ENCODE data around the gene FMNL2. TPM values are rescaled to one million over a fixed set of nuclear protein-coding genes. Genes with fewer than 3 reads are reported as not detected.

The FMNL2 gene
- polyA plus RNA-seq, 1 donor from 2014 or later: 86.5 TPM

DNA sequence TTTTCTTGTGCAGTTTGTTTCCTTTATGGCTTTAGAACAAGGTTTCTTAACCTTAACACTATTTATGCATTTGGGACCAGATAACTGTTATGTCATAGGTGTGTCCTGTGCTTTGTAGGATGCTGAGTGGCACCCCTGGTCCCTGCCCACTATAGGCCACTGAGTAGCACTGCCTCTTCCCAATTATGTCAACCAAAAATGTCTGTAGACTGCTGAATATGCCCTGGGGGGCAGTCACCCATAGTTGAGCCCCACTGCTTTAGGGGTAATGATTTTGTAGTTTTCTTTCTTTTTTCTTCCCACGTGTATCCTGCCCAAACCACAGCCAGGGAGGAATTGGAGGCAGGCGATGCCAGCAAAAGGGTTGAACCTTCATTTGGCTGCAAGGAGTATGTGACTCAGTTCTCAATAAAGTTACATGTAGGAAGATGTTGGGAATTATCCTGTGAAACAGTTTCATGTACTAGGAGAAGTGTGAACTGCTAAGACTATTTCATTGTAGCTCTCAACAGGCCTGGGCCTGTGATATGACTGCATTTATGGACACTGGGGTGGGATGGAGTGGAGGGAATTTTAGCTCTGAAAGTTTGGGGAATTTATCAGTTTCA, 65.7 kb downstream of the FMNL2 start (continued):
- no peak for TF ChIP-seq MXI1 (conservative IDR thresholded peaks at IDR 0.05; ENCODE audit: poor library complexity, severe bottlenecking)
- TF ChIP-seq SMC3 (conservative IDR thresholded peaks at IDR 0.05; ENCODE audit: poor library complexity): no peak
- no peak for TF ChIP-seq EP300 (conservative IDR thresholded peaks at IDR 0.05; ENCODE audit: poor library complexity, severe bottlenecking)

DNA sequence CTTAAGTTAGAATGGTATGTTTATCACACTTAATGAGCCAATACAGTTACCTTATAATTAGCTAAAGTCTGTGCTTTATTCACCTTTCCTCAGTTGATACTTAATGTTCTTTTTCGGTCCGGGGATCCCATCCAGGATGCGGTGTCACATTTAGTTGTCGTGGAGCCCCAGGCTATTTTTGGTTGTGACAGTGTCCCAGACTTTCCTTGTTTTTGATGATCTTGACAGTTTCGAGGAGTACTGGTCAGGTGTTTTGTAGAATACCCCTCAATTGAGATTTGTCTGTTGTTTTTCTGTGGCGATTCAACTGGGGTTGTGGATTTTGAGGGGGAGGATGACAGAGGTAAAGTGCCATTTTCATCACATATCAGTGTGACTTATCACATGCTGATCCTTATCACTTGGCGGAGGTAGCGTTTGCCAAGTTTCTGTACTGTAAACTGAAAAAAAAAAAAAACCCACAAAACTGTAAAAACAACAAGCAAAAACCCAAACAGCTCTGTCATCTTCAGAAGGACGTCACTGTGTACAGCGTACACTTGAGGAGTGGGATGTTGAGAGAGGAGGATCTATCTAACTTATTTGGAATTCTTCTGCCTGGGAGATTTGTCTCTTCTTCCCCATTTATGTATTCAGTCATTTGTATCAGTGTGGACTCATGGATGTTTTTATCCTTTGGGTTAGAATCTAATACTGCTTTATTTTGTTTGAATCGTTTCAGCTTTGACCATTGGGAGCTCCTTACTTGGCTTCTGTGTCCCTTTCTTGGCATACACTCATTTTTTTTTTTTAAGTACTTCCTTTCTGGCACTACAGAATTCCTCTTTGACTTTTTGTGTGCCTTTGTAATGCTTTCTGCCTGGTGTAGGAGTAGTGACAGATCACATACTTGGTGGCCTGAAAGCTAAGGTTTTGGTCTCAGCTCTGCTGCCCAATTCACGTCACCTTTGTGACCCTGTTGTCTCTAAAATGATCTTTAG, 68.1 kb downstream of the FMNL2 start:
- no peak for TF ChIP-seq RAD21 (conservative IDR thresholded peaks at IDR 0.05)
- TF ChIP-seq TAF1 (IDR thresholded peaks at IDR 0.05; ENCODE audit: low read depth): no peak
- H3K36me3 ChIP-seq (ENCODE audit: insufficient read depth, low read length): no peaks in the 10 kb centered on the region
- no peaks in the 10 kb centered on the region for H3K9me2 ChIP-seq (ENCODE audit: insufficient read depth, low read length)
- no peak overlapping the region for H3K9ac ChIP-seq (ENCODE audit: low read length)
- H4K20me1 ChIP-seq (ENCODE audit: insufficient read depth): no peaks in the 10 kb centered on the region
- H3K27ac ChIP-seq (ENCODE audit: low read length): no peak overlapping the region
- no peaks in the 10 kb centered on the region for H3K27me3 ChIP-seq (ENCODE audit: insufficient read depth, low read depth, low read length)
- H3F3A ChIP-seq (ENCODE audit: insufficient read depth, low read length, poor library complexity, severe bottlenecking): no peaks in the 10 kb centered on the region
- no peak overlapping the region for H3K4me3 ChIP-seq (ENCODE audit: low read length)
- no peaks in the 10 kb centered on the region for H3K9me3 ChIP-seq (ENCODE audit: low read length)
- no peak overlapping the region for H2AFZ ChIP-seq (ENCODE audit: low read depth, low read length)
- peaks cover 76% of the 10 kb centered on the region for H3K79me2 ChIP-seq (replicated peaks; ENCODE audit: insufficient read depth, low read length)
- H3K4me2 ChIP-seq (ENCODE audit: low read length): no peak overlapping the region

DNA sequence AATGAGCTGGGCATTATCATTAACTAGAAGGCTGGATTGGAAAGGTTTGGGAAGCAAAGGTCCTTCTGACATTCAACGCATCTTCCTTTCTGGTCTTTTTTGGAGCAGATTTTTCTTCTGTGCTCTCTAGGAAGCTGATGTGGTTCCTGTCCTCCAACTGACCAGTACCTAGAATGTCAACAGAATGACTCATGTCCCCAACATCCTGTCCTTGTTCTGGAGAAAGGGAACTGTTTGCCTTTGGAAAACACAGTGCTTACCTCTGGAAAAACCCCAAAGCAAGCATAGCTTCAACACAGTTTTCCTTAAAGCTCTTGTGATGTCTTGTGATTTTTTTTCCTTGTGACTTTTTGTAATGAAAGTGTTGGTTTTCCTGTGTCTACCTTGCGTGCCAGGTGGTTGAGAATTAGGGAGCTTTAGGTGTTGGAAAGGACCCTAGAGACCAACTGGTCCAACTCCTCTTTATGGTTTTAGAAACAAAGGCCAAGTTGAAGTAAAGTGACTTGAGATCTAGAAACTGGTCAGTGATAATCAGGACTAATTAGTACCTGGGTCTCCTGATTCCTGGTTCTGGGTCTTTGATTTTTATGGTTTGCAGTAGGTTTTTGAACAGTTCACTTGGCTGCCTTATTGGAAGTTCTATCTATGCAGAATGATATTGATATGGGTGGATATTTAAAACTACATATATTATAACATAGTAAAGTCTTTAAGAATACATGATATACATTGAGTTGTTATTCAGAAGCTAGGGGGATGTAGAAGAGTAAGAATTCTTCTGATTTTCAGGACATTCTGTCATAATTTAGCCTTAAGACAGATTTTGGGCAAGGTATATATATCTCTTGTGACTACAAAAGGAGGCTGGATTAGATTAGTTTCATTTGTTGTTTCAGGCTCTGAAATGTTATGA, 70.5 kb downstream of the FMNL2 start:
- no peak overlapping the region for H3K4me3 ChIP-seq (ENCODE audit: low read length)
- H3K36me3 ChIP-seq (ENCODE audit: insufficient read depth, low read length): no peaks in the 10 kb centered on the region
- H3K79me2 ChIP-seq (replicated peaks; ENCODE audit: insufficient read depth, low read length): peaks cover 64% of the 10 kb centered on the region
- no peaks in the 10 kb centered on the region for H3K9me3 ChIP-seq (ENCODE audit: low read length)
- H3K27me3 ChIP-seq (ENCODE audit: insufficient read depth, low read depth, low read length): no peaks in the 10 kb centered on the region
- no peaks in the 10 kb centered on the region for H3F3A ChIP-seq (ENCODE audit: insufficient read depth, low read length, poor library complexity, severe bottlenecking)
- H3K9ac ChIP-seq (ENCODE audit: low read length): no peak overlapping the region
- no peak overlapping the region for H2AFZ ChIP-seq (ENCODE audit: low read depth, low read length)
- no peak overlapping the region for H3K27ac ChIP-seq (ENCODE audit: low read length)
- TF ChIP-seq POLR2AphosphoS5 (IDR thresholded peaks at IDR 0.05) (no peak), SMC3 (conservative IDR thresholded peaks at IDR 0.05; ENCODE audit: poor library complexity) (no peak)
- H3K4me2 ChIP-seq (ENCODE audit: low read length): no peak overlapping the region
- H4K20me1 ChIP-seq (ENCODE audit: insufficient read depth): no peaks in the 10 kb centered on the region
- no peaks in the 10 kb centered on the region for H3K9me2 ChIP-seq (ENCODE audit: insufficient read depth, low read length)

DNA sequence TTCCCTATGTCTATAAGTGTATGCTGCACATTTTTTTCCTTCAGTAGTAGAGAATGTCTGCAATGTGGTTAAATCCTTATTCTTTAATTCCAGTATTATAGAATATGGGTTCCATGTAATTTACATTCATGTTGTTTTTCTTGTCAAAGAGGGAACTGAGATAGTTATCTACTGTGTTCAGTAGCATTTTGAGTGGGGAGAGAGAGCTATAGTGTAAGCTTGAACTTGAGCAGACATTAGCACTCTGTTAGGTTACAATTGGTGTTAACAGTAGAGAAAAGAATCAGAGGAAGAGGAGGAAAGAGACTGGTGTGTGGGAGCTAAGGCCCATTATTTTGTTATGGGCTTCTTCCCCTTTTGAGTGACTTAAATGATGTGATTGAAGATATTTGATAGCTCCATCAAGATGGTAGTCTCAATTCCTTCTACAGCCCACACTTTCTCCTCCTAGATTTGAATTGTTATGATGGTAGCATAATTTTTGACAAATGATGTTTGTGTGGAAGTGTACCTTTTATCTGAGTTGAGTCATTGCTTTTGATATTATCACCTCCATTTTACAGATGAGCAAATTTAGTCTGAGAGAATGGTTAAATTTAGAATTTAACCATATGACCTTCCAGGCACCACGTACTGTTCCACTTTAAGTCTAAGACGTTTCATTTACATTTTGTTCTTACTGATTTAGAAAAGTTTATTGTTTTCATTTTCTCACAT, 71.3 kb downstream of the FMNL2 start:
- no peaks in the 10 kb centered on the region for H4K20me1 ChIP-seq (ENCODE audit: insufficient read depth)
- H3K27me3 ChIP-seq (ENCODE audit: insufficient read depth, low read depth, low read length): no peaks in the 10 kb centered on the region
- TF ChIP-seq, protein P1, sequence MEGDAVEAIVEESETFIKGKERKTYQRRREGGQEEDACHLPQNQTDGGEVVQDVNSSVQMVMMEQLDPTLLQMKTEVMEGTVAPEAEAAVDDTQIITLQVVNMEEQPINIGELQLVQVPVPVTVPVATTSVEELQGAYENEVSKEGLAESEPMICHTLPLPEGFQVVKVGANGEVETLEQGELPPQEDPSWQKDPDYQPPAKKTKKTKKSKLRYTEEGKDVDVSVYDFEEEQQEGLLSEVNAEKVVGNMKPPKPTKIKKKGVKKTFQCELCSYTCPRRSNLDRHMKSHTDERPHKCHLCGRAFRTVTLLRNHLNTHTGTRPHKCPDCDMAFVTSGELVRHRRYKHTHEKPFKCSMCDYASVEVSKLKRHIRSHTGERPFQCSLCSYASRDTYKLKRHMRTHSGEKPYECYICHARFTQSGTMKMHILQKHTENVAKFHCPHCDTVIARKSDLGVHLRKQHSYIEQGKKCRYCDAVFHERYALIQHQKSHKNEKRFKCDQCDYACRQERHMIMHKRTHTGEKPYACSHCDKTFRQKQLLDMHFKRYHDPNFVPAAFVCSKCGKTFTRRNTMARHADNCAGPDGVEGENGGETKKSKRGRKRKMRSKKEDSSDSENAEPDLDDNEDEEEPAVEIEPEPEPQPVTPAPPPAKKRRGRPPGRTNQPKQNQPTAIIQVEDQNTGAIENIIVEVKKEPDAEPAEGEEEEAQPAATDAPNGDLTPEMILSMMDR (IDR thresholded peaks at IDR 0.05; ENCODE audit: poor library complexity, severe bottlenecking): no peak
- TF ChIP-seq POLR2AphosphoS5 (IDR thresholded peaks at IDR 0.05): no peak
- TF ChIP-seq EZH2 (IDR thresholded peaks at IDR 0.05; ENCODE audit: borderline replicate concordance, insufficient read depth, low read length, poor library complexity, severe bottlenecking): no peak
- no peak for TF ChIP-seq TAF1 (IDR thresholded peaks at IDR 0.05; ENCODE audit: low read depth)
- TF ChIP-seq, protein P2, sequence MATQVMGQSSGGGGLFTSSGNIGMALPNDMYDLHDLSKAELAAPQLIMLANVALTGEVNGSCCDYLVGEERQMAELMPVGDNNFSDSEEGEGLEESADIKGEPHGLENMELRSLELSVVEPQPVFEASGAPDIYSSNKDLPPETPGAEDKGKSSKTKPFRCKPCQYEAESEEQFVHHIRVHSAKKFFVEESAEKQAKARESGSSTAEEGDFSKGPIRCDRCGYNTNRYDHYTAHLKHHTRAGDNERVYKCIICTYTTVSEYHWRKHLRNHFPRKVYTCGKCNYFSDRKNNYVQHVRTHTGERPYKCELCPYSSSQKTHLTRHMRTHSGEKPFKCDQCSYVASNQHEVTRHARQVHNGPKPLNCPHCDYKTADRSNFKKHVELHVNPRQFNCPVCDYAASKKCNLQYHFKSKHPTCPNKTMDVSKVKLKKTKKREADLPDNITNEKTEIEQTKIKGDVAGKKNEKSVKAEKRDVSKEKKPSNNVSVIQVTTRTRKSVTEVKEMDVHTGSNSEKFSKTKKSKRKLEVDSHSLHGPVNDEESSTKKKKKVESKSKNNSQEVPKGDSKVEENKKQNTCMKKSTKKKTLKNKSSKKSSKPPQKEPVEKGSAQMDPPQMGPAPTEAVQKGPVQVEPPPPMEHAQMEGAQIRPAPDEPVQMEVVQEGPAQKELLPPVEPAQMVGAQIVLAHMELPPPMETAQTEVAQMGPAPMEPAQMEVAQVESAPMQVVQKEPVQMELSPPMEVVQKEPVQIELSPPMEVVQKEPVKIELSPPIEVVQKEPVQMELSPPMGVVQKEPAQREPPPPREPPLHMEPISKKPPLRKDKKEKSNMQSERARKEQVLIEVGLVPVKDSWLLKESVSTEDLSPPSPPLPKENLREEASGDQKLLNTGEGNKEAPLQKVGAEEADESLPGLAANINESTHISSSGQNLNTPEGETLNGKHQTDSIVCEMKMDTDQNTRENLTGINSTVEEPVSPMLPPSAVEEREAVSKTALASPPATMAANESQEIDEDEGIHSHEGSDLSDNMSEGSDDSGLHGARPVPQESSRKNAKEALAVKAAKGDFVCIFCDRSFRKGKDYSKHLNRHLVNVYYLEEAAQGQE (IDR thresholded peaks at IDR 0.05; ENCODE audit: borderline replicate concordance): no peak
- TF ChIP-seq MXI1 (conservative IDR thresholded peaks at IDR 0.05; ENCODE audit: poor library complexity, severe bottlenecking): no peak
- no peak for TF ChIP-seq EP300 (conservative IDR thresholded peaks at IDR 0.05; ENCODE audit: poor library complexity, severe bottlenecking)
- no peak for TF ChIP-seq RAD21 (conservative IDR thresholded peaks at IDR 0.05)
- no peak for TF ChIP-seq SMC3 (conservative IDR thresholded peaks at IDR 0.05; ENCODE audit: poor library complexity)
- H3K4me2 ChIP-seq (ENCODE audit: low read length): no peak overlapping the region
- H3K27ac ChIP-seq (ENCODE audit: low read length): no peak overlapping the region
- peaks cover 68% of the 10 kb centered on the region for H3K79me2 ChIP-seq (replicated peaks; ENCODE audit: insufficient read depth, low read length)
- no peaks in the 10 kb centered on the region for H3K9me2 ChIP-seq (ENCODE audit: insufficient read depth, low read length)
- no peak overlapping the region for H3K4me3 ChIP-seq (ENCODE audit: low read length)
- no peak overlapping the region for H3K9ac ChIP-seq (ENCODE audit: low read length)
- no peak overlapping the region for H2AFZ ChIP-seq (ENCODE audit: low read depth, low read length)
- H3F3A ChIP-seq (ENCODE audit: insufficient read depth, low read length, poor library complexity, severe bottlenecking): no peaks in the 10 kb centered on the region
- no peaks in the 10 kb centered on the region for H3K9me3 ChIP-seq (ENCODE audit: low read length)
- no peaks in the 10 kb centered on the region for H3K36me3 ChIP-seq (ENCODE audit: insufficient read depth, low read length)
